ENCODE data around the gene LSM12.

The LSM12 gene

DNA sequence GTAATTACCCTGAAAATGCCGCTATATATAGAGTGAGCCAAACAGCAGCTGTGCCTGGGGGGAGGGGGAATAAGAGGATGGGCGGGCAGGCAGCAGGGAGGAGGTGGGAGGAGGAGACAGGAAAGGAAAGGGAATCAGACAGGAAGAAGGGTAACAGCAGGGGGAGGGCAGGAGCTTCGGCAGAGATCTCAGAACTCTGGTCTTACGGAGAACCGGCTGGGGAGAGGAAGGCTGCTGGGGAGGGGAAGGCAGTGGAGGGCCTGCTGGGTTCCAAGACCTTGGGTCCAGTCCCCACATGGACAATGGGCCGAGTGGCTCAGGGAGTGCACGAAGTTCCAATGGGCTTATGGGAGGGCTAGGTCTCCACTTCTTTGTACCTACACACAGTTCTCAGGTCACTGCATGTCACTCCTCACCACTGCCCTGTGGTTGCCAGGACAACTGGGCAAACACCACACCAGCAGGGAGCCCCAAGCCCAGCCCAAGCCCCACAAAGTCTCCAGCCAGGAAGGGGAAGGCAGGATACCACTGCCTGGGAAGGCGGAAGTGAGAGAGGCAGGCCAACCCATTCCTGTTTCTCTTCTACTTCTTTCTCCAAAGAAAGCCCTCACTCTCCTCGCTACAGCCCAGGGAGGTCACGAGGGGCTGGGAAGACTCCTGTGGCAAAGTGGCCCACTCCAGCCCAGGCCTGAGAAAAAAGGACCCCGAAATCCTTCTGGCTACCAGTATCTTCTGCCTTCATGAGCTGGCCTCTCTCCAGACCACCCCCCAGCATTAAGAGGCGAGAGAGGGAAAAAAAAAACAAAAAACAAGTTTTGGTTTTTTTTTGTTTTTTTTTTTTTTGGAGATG lies 29.4 kb upstream of the LSM12 start:
- no peak for DNase-seq (ENCODE audit: low read depth in 2 of 2, low spot score in 1 of 2)

DNA sequence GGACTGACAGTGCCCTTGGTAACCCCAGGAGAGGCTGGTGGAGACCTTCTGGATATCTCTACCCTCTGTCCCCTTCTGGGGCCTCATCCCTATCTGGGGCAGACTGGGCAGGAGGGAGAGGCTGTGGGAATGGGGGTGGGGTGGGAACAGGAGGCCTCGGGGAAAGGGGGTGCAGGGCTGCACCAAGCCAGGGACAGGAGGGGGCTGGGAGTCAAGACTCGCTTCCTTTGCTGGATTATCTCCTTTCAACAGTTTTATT lies 28.8 kb upstream of the LSM12 start:
- no peak for DNase-seq (ENCODE audit: low read depth in 2 of 2, low spot score in 1 of 2)

DNA sequence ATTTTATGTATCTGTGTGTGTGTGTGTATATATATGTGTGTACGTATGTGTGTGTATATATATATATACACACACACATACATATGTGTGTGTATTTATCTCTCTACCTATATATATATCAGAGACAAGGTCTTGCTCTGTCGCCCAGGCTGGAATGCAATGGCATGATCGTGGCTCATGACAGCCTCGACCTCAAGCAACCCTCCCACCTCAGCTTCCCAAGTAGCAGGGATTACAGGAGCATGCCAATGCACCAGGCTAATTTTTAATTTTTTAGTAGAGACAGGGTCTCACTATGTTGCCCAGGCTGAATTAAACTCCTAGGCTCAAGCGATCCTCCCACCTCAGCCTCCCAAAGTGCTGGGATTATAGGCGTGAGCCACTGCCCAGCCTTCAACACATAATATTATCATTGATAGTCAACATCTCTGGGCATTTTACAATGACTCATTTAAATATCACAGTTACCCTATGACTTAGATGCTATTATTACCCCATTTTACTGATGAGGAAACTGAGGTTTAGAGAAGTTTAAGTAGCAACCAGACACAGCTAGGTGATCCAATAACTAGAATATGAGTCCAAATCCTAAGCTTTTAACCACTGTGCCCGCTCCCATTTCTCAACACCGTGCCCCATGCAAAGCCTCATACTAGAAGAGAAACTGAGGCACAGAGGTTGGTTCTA lies 28.4 kb upstream of the LSM12 start:
- no peak for DNase-seq (ENCODE audit: low read depth in 2 of 2, low spot score in 1 of 2)

DNA sequence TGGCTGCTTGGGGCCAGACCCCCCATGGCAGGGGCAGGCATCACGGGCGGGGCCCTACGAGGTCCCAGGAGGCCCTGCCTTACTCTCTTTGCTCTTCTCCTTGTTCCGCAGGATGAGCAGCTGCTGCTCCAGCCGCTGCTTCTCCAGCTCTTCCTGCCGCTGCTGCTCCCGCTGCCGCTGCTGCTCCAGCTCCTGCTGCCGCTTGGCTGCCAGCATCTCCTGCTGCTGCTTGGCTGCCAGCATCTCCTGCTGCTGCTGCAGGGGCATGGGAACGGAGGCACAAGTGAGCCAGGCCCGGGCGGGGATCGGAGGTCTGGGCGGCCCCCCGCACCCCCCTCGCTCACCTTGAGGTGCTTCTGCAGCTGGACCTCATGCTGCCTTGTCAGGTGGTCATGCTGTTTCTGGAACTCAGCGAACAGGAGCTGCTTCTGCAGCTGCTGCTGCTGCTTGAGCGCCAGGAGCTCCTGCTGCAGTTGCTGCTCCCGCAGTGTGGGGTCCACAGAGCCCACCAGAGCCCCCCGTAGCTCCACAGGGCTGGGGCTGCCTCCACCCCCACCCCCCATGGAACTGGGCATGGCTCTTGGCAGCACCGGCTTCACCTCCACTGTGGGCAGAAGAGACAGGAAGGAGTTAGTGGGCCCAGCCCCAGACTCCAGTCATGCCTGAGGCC lies 26.9 kb upstream of the LSM12 start:
- DNase-seq (ENCODE audit: low read depth in 2 of 2, low spot score in 1 of 2), result no peak

- no peak for DNase-seq (ENCODE audit: low read depth in 2 of 2, low spot score in 1 of 2)
These were observed 25.6 kb upstream of the LSM12 start for GRCh38 chr17:44092051-44092450.

- no peak for DNase-seq (ENCODE audit: low read depth in 2 of 2, low spot score in 1 of 2)
These were observed 24.9 kb upstream of the LSM12 start for GRCh38 chr17:44091200-44091997.

DNA sequence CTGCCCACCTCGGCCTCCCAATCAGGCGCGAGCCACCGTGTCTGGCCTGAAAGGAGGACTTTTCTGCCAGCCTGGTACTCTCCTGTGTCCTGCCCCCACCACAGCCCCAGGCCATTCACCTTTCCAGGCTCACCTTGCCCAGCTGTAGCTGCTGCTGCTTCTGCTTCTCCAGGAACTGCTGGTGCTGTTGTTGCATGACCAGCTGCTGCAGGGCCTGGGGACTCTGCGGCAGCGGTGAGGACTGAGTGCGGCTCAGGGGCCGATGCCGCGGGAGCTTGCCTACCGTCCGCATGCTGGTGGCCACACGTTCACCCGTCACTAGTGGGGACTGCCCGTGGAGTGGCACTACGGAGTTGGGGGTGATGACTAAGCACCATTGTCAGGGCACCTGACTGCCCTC lies 21.8 kb upstream of the LSM12 start:
- no peak for DNase-seq (ENCODE audit: low read depth in 2 of 2, low spot score in 1 of 2)

- no peak for DNase-seq (ENCODE audit: low read depth in 2 of 2, low spot score in 1 of 2)
These were observed 20.8 kb upstream of the LSM12 start for GRCh38 chr17:44087319-44087718.

GRCh38 chr17:44086364-44087311 lies 20.2 kb upstream of the LSM12 start:
- DNase-seq (ENCODE audit: low read depth in 2 of 2, low spot score in 1 of 2), result peak in 1 of 2 donors; percentile 55

GRCh38 chr17:44085908-44086307 lies 19.4 kb upstream of the LSM12 start:
- no peak for DNase-seq (ENCODE audit: low read depth in 2 of 2, low spot score in 1 of 2)

DNA sequence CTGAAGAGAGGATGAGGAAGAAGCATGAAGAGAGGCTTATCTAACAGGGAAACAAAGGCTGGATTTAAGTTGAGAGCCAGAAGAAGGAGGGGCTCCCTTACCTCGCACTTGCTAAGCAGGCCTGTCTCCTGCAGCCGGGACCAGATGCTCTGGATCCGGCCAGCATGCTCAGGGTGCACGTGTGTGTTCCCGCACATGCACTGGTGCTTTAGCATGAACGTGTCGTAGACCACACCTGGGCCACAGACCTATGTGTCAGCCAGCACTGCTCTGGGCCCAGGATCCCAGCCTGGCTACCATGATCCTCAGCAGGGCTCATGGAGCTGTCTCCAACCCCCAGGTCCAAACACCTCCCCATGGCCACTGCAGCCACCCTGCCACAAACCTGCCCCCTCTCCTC lies 18.4 kb upstream of the LSM12 start:
- no peak for DNase-seq (ENCODE audit: low read depth in 2 of 2, low spot score in 1 of 2)

- DNase-seq (ENCODE audit: low read depth in 2 of 2, low spot score in 1 of 2), result no peak
These were observed 17.7 kb upstream of the LSM12 start for GRCh38 chr17:44084131-44084538.

GRCh38 chr17:44083250-44083849 lies 16.9 kb upstream of the LSM12 start:
- DNase-seq (ENCODE audit: low read depth in 2 of 2, low spot score in 1 of 2), result no peak

DNA sequence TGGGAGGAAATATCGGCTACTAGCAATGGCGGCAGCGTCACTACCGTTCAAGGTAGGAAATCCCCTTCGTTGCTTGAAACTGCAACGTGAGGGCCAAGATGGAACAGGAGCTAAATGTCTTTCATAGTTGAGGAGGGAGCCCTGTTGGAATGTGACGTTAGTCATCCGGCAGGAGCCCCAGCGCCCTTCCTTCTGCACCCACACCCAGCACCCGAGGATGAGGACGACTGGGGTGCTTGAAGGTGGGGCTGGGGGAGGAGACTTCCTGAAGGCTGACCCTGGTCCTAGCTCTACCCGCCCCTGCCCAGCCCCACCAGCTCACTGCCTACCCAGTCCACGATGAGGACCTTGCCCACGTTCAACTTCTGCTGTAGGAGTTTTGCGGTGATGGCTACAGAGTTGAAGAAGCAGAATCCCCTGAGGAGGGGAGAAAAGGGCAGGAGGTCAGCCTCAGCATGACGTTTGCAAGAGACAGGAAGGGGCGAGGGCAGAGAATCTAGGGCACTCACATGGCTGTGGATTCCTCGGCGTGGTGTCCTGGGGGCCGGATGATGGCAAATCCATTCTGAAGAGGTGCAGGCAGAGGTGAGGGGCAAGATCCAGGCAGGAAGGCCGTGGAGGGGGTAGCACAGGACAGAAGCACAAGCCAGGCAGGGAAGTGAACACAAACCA lies 15.9 kb upstream of the LSM12 start:
- DNase-seq (ENCODE audit: low read depth in 2 of 2, low spot score in 1 of 2), result no peak

DNA sequence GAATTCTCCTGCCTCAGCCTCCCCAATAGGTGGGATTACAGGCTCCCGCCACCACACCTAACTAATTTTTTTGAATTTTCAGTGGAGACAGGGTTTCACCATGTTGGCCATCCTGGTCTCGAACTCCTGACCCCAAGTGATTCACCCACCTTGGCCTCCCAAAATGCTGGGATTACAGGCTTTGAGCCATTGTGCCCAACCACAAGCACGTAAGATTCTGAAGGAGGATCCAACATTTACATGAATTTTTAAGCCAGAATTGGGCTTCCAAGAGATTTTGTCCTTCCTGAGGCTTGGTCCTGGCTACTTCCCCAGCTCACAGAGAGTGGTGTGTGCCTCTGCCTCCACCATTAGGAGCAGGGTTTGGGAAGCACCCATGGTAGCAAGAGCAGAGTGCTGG lies 15.2 kb upstream of the LSM12 start:
- no peak for DNase-seq (ENCODE audit: low read depth in 2 of 2, low spot score in 1 of 2)

GRCh38 chr17:44079877-44080821 lies 13.7 kb upstream of the LSM12 start:
- no peak for DNase-seq (ENCODE audit: low read depth in 2 of 2, low spot score in 1 of 2)

DNA sequence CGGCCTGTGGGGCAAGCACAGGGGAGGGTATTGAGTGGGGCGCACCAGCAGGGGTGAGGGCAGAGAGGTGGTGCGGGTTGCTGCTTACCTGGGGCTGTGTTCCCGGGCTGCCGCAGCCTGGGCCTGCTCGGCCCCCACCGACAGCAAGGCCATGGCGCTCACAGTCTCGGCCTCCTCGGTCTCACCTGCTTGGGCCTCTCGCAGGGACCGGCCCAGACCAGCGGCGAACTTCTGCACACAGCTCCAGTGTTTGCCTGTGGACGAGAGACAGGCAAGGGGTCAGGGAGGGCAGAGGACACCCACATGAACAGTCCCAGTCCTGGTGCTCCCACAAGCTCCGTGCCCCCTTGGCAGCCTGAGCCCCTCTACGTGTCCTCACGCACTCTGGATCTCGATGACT lies 11.9 kb upstream of the LSM12 start:
- DNase-seq (ENCODE audit: low read depth in 2 of 2, low spot score in 1 of 2), result no peak

- no peak for DNase-seq (ENCODE audit: low read depth in 2 of 2, low spot score in 1 of 2)
These were observed 11.1 kb upstream of the LSM12 start for GRCh38 chr17:44077595-44077909.
